Ramos (cell line): ENCODE data around the gene GIT2.
"Not testable (repeated sequence)": the region's sequence is repeated elsewhere in the genome, so short reads cannot be mapped to it uniquely, and the experiment has no call there.

Experiments
- in situ Hi-C: fragments of 300-500 bp; cut with MboI; formaldehyde crosslinking; loops from one replicate; pipeline ENCODE4 v1.14.3; 2022; ENCODE audit warnings: low sequenced_read_pairs; ENCODE audit not compliant: unreplicated experiment

Gene GIT2

GRCh38 chr12:109986236-109986635 lies 9.9 kb downstream of the GIT2 start:
- in situ Hi-C loops = not testable (repeated sequence)

DNA sequence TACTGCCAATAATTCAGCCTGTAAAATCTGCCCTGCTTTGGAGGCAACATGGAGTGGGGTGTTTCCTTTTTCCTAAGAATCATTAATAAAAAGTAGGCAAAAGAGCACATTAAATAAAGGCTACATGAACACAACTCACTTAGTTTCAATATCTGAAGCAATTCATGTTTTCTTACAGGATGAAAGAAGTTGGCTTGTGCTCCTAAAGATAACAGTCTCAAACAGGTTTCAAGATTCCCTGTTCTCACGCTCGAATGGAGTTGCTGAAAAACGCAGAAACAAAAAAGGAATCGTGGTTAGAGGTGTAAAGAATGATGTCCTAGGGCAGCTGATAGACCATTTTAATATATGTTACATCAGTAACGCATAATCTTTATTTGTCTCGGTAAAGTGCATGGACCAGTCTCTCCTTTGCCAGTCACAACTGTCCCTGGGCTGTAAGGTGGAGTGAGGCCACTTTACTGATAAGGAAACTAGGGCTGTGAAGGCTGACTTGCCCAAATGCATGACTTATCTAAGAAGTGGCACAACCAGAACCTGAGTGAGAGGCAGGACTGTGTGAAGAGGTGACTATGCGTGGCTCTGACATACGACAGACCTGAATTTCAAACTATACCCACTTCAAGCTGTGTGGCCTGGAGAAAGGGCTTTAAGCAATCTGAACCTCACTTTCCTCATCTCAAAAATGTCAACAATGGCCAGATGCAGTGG lies 12.6 kb downstream of the GIT2 start:
- in situ Hi-C loops = no loop called here

- in situ Hi-C loops = no loop called here
These were observed 14.0 kb downstream of the GIT2 start for GRCh38 chr12:109982210-109982609.

GRCh38 chr12:109981311-109981710 lies 14.9 kb downstream of the GIT2 start:
- in situ Hi-C loops = no loop called here

- in situ Hi-C loops = no loop called here
These were observed 23.3 kb downstream of the GIT2 start for GRCh38 chr12:109972821-109973220.

GRCh38 chr12:109968801-109969200 lies 27.4 kb downstream of the GIT2 start:
- in situ Hi-C loops = no loop called here

DNA sequence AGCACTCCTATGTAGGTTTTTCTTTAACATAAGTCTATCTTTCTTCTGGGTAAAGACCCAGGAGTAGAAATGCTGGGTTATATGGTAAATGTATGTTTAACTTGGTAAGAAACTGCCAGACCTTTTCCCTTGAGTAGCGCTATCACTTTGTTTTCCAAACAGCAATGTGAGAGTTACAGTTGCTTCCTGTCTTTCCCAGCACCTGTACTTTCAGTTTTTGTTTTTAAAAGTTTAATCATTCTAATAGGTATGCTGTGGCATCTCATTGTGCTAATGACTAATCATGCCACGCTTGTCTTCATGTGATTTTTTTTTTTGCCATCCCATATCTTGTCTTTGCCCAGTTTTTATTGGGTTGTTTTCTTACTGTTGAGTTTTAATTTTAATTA lies 28.1 kb downstream of the GIT2 start:
- in situ Hi-C loops = no loop called here

DNA sequence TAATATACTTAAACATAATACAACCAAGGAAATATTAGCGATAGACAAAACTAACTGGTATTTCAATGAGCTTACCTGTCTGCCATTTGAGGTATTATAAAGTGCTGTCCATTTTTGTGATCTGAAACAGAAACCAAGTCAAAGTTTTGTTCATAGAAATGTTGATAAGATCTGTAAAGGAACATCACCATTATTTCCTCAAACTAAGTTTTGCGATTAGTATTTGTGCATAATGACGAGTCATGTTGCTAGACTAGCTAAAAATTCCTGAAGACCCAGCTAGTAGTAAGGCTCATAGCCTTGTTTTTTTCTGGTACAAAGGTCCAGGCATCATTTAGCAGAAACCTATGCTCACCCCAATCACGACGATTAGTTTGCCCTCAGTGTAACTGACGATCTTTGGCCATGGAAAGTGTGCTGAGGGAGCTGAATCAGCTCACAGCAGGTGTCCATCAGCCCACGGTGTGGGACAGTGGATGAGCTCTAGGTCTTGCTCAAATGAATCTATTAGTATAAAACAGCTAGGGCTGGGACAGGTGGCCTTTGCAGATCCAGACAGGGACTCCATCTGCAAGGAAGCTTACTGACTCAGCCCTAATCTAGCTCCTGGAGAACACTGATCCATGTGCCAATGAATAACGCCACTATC lies 28.7 kb downstream of the GIT2 start:
- in situ Hi-C loops = no loop called here

DNA sequence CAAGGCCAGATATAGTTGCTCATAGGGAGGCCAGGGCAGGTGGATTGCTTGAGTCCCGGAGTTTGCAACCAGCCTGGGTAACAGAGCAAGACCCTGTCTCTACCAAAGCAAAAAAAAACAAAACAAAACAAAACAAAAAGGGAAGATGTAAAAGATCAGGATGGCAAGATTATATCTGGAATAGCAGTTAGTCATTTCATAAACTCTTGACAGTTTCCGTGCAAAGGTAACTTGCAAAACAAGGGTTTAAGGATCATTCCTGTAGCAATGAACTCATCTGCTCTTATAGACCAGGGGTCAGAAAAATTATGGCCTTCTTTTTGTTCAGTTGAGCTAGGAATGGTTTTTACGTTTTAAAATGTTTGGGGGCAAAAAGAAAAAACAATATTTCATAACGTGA lies 29.6 kb downstream of the GIT2 start:
- in situ Hi-C loops = no loop called here

DNA sequence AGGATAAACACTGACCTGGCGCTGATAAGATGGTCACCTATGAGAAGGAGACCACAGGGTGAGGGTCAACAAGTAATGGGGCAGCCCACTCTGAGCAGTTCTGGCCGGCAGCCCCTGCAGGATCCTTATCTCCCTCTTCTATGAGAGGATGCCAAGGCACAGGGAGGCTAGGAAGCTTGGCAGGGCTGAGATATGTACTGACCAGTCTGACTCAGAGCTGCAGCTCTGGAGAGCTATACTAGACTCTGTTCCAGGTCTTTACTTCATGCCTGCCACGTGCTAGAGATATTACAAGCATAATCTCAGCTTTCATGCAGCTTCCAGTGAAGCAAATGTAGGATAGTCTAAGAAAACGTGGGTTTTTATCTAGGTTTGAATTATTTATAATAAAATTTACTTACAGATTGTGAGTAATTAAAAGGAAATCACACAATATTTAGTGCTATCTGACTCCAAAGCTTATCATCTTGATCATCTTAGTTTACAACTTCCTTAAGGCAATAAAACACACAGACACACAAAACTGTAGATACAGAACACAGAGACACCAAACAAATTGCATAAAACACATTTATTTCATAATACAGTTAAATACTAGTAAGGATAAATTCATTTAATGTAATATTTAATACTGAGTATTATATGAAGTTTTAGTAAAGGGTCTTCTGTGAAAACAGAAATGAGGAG lies 32.3 kb downstream of the GIT2 start:
- in situ Hi-C loops = no loop called here

GRCh38 chr12:109963330-109963729 lies 32.8 kb downstream of the GIT2 start:
- in situ Hi-C loops = no loop called here

GRCh38 chr12:109962398-109962797 lies 33.8 kb downstream of the GIT2 start:
- in situ Hi-C loops = no loop called here

DNA sequence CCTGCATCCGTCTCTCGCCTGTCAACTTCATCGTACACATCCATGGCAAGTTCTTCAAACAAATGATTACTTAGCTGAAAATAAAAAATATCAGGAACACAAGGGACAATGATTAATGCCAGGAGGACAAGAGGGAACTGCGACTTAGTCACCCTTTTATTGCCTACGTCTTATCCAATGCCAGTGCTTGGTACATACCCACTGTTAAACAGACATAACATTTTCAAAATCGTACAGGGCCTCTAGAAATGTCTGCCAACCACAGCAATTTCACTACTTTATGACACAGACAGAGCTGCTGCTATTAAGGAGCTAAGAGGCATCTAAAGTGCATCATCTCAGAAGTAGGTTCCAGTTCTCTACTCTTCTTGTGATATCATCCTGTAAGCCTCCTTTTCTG lies 34.6 kb downstream of the GIT2 start:
- in situ Hi-C loops = no loop called here

GRCh38 chr12:109961201-109961600 lies 35.0 kb downstream of the GIT2 start:
- in situ Hi-C loops = no loop called here

GRCh38 chr12:109959411-109960093 lies 36.6 kb downstream of the GIT2 start:
- in situ Hi-C loops = no loop called here

GRCh38 chr12:109958374-109958773 lies 37.8 kb downstream of the GIT2 start:
- in situ Hi-C loops = no loop called here

DNA sequence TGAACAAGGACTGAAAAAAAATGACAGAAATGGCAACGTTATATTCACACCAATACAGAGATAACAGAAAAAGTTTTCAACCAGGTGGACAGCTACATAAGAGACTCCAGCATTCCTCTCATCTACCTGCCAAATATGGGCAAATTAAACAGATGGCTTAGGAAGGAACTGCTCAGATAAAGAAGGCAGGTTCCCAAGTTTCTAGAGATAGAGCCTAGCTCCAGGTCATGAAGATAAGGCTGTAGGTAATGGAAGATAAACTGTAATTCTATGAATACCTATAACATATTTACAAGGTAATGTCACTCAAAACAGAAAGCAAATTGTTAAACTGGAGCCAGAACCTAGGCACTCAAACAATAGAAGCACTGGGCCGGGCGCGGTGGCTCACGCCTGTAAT lies 42.5 kb downstream of the GIT2 start:
- in situ Hi-C loops = no loop called here

- in situ Hi-C loops = no loop called here
These were observed 43.3 kb downstream of the GIT2 start for GRCh38 chr12:109952873-109953272.

DNA sequence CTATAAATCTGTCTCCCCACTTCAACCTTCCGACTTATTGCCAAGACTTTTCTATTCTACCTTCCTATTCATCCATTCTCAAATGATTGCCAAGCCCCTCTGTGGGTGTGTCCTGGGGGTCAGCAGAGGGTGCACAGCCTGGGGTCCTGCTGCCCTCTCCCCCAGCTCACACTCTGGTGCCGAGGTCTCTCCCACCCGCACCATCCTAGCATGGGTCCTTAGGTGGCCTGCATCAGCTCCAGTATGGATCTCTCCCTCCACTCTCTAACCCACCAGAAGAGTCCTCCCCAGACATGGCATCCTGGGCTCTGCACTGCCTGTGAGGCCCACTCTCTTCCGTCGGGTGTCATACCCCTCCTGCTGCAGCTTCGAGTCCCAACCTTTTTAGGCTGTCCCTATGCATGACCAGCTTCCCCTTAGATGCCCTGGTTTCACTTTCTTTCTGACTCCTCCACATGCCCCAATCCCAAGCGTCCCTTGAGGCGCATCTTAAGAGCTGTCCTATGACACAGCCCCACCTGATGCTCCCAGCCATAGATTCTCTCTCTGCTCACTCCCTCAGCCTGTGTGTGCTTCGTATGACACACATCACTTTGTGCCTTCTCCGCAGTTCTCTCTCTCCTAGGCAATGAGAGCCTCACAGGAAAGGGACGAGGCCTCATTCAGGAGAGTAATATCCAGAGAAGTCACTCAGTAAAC lies 43.9 kb downstream of the GIT2 start:
- in situ Hi-C loops = no loop called here

DNA sequence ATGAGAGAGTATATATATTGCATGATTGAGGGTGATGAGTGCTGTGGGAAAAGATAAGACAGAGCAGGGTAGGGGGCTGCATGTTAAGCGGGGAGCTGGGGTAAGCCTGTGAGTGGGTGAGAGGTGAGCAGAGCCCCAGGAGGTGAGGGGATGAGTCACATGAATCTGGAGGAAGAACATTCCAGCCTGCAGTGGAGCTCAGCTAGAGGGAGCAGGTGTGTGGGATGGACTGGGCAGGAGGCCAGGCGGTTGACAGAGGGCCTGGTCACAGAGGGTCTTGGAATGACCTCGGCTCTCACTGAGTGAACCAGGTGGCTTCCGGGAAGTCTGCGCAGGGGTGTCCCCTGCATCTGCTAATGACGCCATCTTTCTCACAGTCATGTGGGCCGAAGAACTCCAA lies 44.4 kb downstream of the GIT2 start:
- in situ Hi-C loops = no loop called here
